ENCODE data around the gene PCDHA1.
"Not testable (repeated sequence)": the region's sequence is repeated elsewhere in the genome, so short reads cannot be mapped to it uniquely, and the experiment has no call there.

PCDHA1 gene

DNA sequence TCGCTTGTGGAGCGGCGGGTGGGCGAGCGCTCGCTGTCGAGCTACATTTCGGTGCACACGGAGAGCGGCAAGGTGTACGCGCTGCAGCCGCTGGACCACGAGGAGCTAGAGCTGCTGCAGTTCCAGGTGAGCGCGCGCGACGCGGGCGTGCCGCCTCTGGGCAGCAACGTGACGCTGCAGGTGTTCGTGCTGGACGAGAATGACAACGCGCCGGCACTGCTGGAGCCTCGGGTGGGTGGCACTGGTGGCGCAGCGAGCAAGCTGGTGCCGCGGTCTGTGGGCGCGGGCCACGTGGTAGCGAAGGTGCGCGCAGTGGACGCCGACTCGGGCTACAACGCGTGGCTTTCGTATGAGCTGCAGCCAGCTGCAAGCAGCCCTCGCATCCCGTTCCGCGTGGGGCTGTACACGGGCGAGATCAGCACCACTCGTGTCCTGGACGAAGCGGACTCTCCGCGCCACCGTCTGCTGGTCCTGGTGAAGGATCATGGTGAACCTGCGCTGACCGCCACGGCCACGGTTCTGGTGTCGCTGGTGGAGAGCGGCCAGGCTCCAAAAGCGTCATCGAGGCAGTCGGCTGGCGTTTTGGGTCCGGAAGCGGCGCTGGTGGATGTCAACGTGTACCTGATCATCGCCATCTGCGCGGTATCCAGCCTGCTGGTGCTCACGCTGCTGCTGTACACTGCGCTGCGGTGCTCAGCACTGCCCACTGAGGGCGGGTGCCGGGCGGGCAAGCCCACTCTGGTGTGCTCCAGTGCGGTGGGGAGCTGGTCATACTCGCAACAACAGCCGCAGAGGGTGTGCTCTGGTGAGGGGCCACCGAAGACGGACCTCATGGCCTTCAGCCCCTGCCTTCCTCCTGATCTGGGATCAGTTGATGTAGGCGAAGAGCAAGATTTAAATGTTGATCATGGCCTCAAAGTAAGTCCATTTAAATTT, 57.1 kb downstream of the PCDHA1 start:
- ATAC-seq, result no peak
- TF ChIP-seq PPARA (CRISPR knock-in tag; IDR thresholded peaks at IDR 0.05; ENCODE audit: borderline replicate concordance) (no peak), TSHZ2 (CRISPR knock-in tag; IDR thresholded peaks at IDR 0.05) (no peak), RARB (CRISPR knock-in tag; IDR thresholded peaks at IDR 0.05) (no peak), ISL1 (CRISPR knock-in tag; IDR thresholded peaks at IDR 0.05) (no peak), CREB5 (CRISPR knock-in tag; IDR thresholded peaks at IDR 0.05; ENCODE audit: low read depth) (no peak), TOX (CRISPR knock-in tag; IDR thresholded peaks at IDR 0.05; ENCODE audit: borderline replicate concordance) (no peak), ESRRG (CRISPR knock-in tag; IDR thresholded peaks at IDR 0.05) (no peak), ZNF70 (CRISPR knock-in tag; IDR thresholded peaks at IDR 0.05) (no peak), ZNF565 (CRISPR knock-in tag; conservative IDR thresholded peaks at IDR 0.05; ENCODE audit: low read depth) (no peak)
- TF ChIP-seq, protein P1, sequence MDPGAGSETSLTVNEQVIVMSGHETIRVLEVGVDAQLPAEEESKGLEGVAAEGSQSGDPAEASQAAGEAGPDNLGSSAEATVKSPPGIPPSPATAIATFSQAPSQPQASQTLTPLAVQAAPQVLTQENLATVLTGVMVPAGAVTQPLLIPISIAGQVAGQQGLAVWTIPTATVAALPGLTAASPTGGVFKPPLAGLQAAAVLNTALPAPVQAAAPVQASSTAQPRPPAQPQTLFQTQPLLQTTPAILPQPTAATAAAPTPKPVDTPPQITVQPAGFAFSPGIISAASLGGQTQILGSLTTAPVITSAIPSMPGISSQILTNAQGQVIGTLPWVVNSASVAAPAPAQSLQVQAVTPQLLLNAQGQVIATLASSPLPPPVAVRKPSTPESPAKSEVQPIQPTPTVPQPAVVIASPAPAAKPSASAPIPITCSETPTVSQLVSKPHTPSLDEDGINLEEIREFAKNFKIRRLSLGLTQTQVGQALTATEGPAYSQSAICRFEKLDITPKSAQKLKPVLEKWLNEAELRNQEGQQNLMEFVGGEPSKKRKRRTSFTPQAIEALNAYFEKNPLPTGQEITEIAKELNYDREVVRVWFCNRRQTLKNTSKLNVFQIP (CRISPR knock-in tag; IDR thresholded peaks at IDR 0.05; ENCODE audit: borderline replicate concordance, low read depth), result no peak

- ATAC-seq, result not testable (repeated sequence)
Observed at GRCh38 chr5:140848139-140849102, 62.5 kb downstream of the PCDHA1 start, which contains the start of gene PCDHA9. Gene PCDHA9 (plus strand): TSS chr5:140848382. CDS start chr5:140848496, 114 bp downstream.

- not testable (repeated sequence) for ATAC-seq
Observed at GRCh38 chr5:140849831-140850634, 64.1 kb downstream of the PCDHA1 start.

DNA sequence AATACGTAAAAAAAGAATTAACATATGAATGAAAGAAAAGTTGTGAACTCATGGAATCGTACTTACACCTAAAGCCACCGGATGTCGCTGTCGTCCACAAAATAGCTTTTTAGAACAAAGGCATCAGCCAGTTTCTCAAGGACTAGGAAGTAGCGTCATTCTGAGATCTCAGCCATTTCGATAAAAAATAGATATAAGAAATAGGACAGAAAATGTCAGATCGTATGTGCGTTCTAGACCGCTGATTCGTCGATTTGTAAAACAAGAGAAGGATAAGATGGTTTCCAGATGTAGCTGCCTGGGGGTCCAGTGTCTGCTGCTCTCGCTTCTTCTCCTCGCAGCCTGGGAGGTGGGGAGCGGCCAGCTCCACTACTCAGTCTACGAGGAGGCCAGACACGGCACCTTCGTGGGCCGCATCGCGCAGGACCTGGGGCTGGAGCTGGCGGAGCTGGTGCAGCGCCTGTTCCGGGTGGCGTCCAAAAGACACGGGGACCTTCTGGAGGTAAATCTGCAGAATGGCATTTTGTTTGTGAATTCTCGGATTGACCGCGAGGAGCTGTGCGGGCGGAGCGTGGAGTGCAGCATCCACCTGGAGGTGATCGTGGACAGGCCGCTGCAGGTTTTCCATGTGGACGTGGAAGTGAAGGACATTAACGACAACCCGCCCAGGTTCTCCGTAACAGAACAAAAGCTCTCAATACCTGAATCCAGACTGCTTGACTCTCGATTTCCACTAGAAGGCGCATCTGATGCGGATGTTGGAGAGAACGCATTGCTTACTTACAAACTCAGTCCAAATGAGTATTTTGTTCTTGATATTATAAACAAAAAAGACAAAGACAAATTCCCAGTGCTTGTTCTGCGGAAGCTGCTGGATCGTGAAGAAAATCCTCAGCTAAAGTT, 70.1 kb downstream of the PCDHA1 start, which contains the start of gene PCDHA10:
Gene PCDHA10 (plus strand): TSS at position 126 of the 903 bp plus-strand sequence. CDS start 152 bp downstream, at position 278.
- TF ChIP-seq ZNF70 (CRISPR knock-in tag; IDR thresholded peaks at IDR 0.05) (no peak), ARNTL (CRISPR knock-in tag; IDR thresholded peaks at IDR 0.05; ENCODE audit: borderline replicate concordance, low read depth) (no peak), RARB (CRISPR knock-in tag; IDR thresholded peaks at IDR 0.05) (no peak), CREB5 (CRISPR knock-in tag; IDR thresholded peaks at IDR 0.05; ENCODE audit: low read depth) (no peak), CSRNP3 (CRISPR knock-in tag; IDR thresholded peaks at IDR 0.05) (no peak), TSHZ2 (CRISPR knock-in tag; IDR thresholded peaks at IDR 0.05) (no peak), ESRRG (CRISPR knock-in tag; IDR thresholded peaks at IDR 0.05) (no peak), ZFP30 (CRISPR knock-in tag; IDR thresholded peaks at IDR 0.05) (no peak), TCF4 (CRISPR knock-in tag; IDR thresholded peaks at IDR 0.05; ENCODE audit: borderline replicate concordance) (no peak), SNAI2 (CRISPR knock-in tag; IDR thresholded peaks at IDR 0.05) (no peak), ZNF8 (CRISPR knock-in tag; IDR thresholded peaks at IDR 0.05) (no peak)
- ATAC-seq, result no peak

Data from SK-N-SH treated with all-trans-retinoic acid at 6 μM for 48 hours (cell line).